ENCODE measurements around the gene LAMC1. TPM values are rescaled to one million over a fixed set of nuclear protein-coding genes. Genes with fewer than 3 reads are reported as not detected.

The LAMC1 gene
- 100 to 126 TPM (median 119 TPM) in 5 replicates for total RNA-seq (2022; extraction: Qiagen RNA extraction; ENCODE audit: low read depth)

GRCh38 chr1:183023146-183023600 is at the start of gene LAMC1:
Gene LAMC1 (plus strand): TSS chr1:183023420. CDS start chr1:183023717, 297 bp downstream.

GRCh38 chr1:183185941-183186490 is 162.8 kb downstream of the LAMC1 start, which contains the start of gene LAMC2:
Gene LAMC2 (plus strand): TSS chr1:183186264. CDS start chr1:183186353, 89 bp downstream.

Other genes with a start within 250 kb of the LAMC1 start
- 0.67 to 1.6 TPM (median 0.75 TPM) in 5 replicates for gene NPL, start 233.6 kb upstream of the LAMC1 start, total RNA-seq (2022; extraction: Qiagen RNA extraction; ENCODE audit: low read depth)
- gene DHX9, start 184.1 kb upstream of the LAMC1 start, total RNA-seq (2022; extraction: Qiagen RNA extraction; ENCODE audit: low read depth), result 166 to 190 TPM (median 174 TPM) in 5 replicates
- not detected in 5 replicates for gene SHCBP1L, start 70.3 kb upstream of the LAMC1 start, total RNA-seq (2022; extraction: Qiagen RNA extraction; ENCODE audit: low read depth)
- gene LAMC2, start 162.8 kb downstream of the LAMC1 start, total RNA-seq (2022; extraction: Qiagen RNA extraction; ENCODE audit: low read depth), result 20.9 to 28.8 TPM (median 22.7 TPM) in 5 replicates